MCF 10A (cell line): ENCODE results near the gene ZNF563. TPM values are rescaled to one million over a fixed set of nuclear protein-coding genes. Genes with fewer than 3 reads are reported as not detected.
A peak's percentile ranks its signal among the peaks of the same experiment; 100 is the strongest.
"Not testable (repeated sequence)": the region's sequence is repeated elsewhere in the genome, so short reads cannot be mapped to it uniquely, and the experiment has no call there.

Source experiments
- BruUV-seq: library from RNA; stranded (reverse); fragments of 400-500 nt; replicated peaks from 2 replicates; lab custom pipeline; 2021; lab: Mats Ljungman, UMichigan
- CTCF ChIA-PET: fragments of 300-600 bp; sonication (Branson Sonifier 250); formaldehyde crosslinking; extraction: SDS; loops from one replicate; lab custom pipeline; 2021; ENCODE audit warnings: antibody characterized with exemption, inconsistent platforms; lab: Yijun Ruan, JAX
- POLR2A ChIA-PET: fragments of 300-600, 350-650 bp; sonication (Branson Sonifier 250); formaldehyde crosslinking; extraction: SDS; loops from one replicate; lab custom pipeline; 2020; ENCODE audit warnings: antibody characterized with exemption, inconsistent platforms; lab: Yijun Ruan, JAX
- DNase-seq: peaks from one replicate; pipeline ENCODE4 v3.0.0-alpha.2; 2018; ENCODE audit not compliant: unreplicated experiment
- H3K27ac Mint-ChIP-seq: one replicate; pipeline ENCODE4 v1.8.0; 2022; ENCODE audit warnings: mild to moderate bottlenecking, low read depth, mixed read lengths; ENCODE audit not compliant: unreplicated experiment
- H3K27me3 Mint-ChIP-seq: one replicate; pipeline ENCODE4 v1.8.0; 2022; ENCODE audit warnings: mixed read lengths; ENCODE audit not compliant: insufficient read depth, unreplicated experiment
- H3K36me3 Mint-ChIP-seq: one replicate; pipeline ENCODE4 v1.8.0; 2022; ENCODE audit warnings: mild to moderate bottlenecking, moderate library complexity, mixed read lengths; ENCODE audit not compliant: insufficient read depth, unreplicated experiment
- H3K4me1 Mint-ChIP-seq: one replicate; pipeline ENCODE4 v1.8.0; 2022; ENCODE audit warnings: mixed read lengths; ENCODE audit not compliant: insufficient read depth, unreplicated experiment
- H3K4me3 Mint-ChIP-seq: one replicate; pipeline ENCODE4 v1.8.0; 2022; ENCODE audit warnings: mild to moderate bottlenecking, moderate library complexity, mixed read lengths; ENCODE audit not compliant: unreplicated experiment
- H3K9me3 Mint-ChIP-seq: one replicate; pipeline ENCODE4 v1.8.0; 2022; ENCODE audit warnings: mixed read lengths; ENCODE audit not compliant: unreplicated experiment
- CTCF ChIP-seq: fragments of 200-600 bp; IDR thresholded peaks from one replicate; pipeline ENCODE4 v1.8.0; 2022; ENCODE audit warnings: antibody characterized with exemption, mild to moderate bottlenecking; ENCODE audit not compliant: unreplicated experiment
- intact Hi-C: fragments of 100-400 bp; cut with micrococcal nuclease; formaldehyde crosslinking; loops from 2 replicates; pipeline ENCODE4 v1.14.1; 2022
- total RNA-seq: library from RNA; stranded (reverse); gene quantifications from 2 replicates; pipeline ENCODE4 v1.2.3, GENCODE V29; 2022

ZNF563 gene
- total RNA-seq, 1 experiment from 2014 or later = 1.3 TPM

DNA sequence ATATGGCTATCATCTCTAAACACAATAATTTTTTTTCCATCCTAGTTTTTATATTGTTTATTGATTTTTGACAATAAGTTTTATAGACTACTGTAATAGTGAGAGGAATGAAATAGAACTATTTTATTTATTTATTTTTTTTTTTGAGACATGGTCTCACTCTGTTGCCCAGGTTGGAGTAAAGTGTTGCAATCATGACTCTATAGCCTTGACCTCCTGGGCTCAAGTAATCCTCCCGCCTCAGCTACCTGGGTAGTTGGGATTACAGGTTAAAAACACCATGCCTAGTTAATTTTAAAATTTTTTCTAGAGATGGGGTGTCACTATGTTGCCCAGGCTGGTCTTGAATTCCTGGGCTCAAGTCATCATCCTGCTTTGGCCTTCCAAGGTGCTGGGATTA is 40.6 kb upstream of the ZNF563 start:
- TF ChIP-seq CTCF = no peak
- no peak for DNase-seq
- H3K4me3 Mint-ChIP-seq = no peak overlapping the region
- POLR2A ChIA-PET = no interaction called here
- BruUV-seq = no TSS peak
- CTCF ChIA-PET = no interaction called here
- no peaks in the 10 kb centered on the region for H3K4me1 Mint-ChIP-seq
- H3K9me3 Mint-ChIP-seq = peaks cover 22% of the 10 kb centered on the region
- H3K27me3 Mint-ChIP-seq = no peaks in the 10 kb centered on the region
- H3K36me3 Mint-ChIP-seq = no peaks in the 10 kb centered on the region
- intact Hi-C loops = no loop called here
- H3K27ac Mint-ChIP-seq = no peak overlapping the region

GRCh38 chr19:12365236-12366162 is 32.1 kb upstream of the ZNF563 start, which contains the start of gene ZNF442:
Gene ZNF442, minus strand, starts transcription at chr19:12365683. Its CDS starts 2,052 bp downstream, at chr19:12363631.
- no TSS peak for BruUV-seq
- TF ChIP-seq CTCF = no peak
- Mint-ChIP-seq H3K4me1 (no peaks in the 10 kb centered on the region), H3K27me3 (no peaks in the 10 kb centered on the region), H3K36me3 (no peaks in the 10 kb centered on the region), H3K9me3 (peaks cover 16% of the 10 kb centered on the region), H3K27ac (no peak within 1 kb of the TSS), H3K4me3 (peak within 1 kb of the TSS; percentile 82)
- ChIA-PET CTCF (interaction anchor here (0.5 to 1.1 kb wide), 5 partner anchors 8 to 294 kb away, joined by 3 to 4 read pairs (median 4); partner anchors contain the start of gene ZNF563), POLR2A (interaction anchor here (0.6 to 1.7 kb wide), 5 partner anchors 32 to 742 kb away, joined by 3 to 11 read pairs (median 5); partner anchors contain the start of genes ZNF136, ZNF44 and ZNF563)
- intact Hi-C loops = no loop called here
- DNase-seq = peak; percentile 3

GRCh38 chr19:12364391-12365235 is 31.2 kb upstream of the ZNF563 start:
- peaks cover 16% of the 10 kb centered on the region for H3K9me3 Mint-ChIP-seq
- ChIA-PET POLR2A (interaction anchor here (0.6 to 1.7 kb wide), 5 partner anchors 31 to 741 kb away, joined by 3 to 11 read pairs (median 5); partner anchors contain the start of genes ZNF136, ZNF44 and ZNF563), CTCF (interaction anchor here (0.6 to 1.1 kb wide), 3 partner anchors 8 to 194 kb away, joined by 3 to 4 read pairs (median 3); partner anchors contain the start of gene ZNF563)
- no peak for DNase-seq
- H3K36me3 Mint-ChIP-seq = no peaks in the 10 kb centered on the region
- peak overlapping the region; percentile 82 for H3K4me3 Mint-ChIP-seq
- H3K27ac Mint-ChIP-seq = no peak overlapping the region
- TF ChIP-seq CTCF = no peak
- no peaks in the 10 kb centered on the region for H3K27me3 Mint-ChIP-seq
- intact Hi-C loops = no loop called here
- BruUV-seq = no TSS peak
- no peaks in the 10 kb centered on the region for H3K4me1 Mint-ChIP-seq

DNA sequence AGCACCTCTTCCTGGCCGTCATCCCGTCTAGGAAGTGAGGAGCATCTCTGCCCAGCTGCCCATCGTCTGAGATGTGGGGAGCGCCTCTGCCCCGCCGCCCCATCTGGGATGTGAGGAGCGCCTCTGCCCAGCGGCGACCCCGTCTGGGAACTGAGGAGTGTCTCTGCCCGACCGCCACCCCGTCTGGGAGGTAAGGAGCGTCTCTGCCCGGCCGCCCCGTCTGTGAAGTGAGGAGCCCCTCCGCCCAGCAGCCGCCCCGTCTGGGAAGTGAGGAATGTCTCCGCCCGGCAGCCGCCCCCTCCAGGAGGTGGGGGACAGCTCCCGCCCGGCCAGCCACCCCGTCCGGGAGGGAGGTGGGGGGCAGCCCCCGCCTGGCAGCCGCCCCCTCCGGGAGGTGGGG is 28.8 kb upstream of the ZNF563 start:
- POLR2A ChIA-PET, H3K27me3 Mint-ChIP-seq, H3K9me3 Mint-ChIP-seq, H3K36me3 Mint-ChIP-seq, BruUV-seq, H3K4me3 Mint-ChIP-seq, H3K4me1 Mint-ChIP-seq, H3K27ac Mint-ChIP-seq, DNase-seq, intact Hi-C loops: not testable (repeated sequence)
- CTCF ChIA-PET = interaction anchor here (1.0 kb wide), 1 partner anchor 39 kb away, joined by 4 read pairs; the partner anchor contains the start of gene ZNF799
